ENCODE results near the gene RCSD1. TPM values are rescaled to one million over a fixed set of nuclear protein-coding genes. Genes with fewer than 3 reads are reported as not detected.
A peak's percentile ranks its signal among the peaks of the same experiment; 100 is the strongest.

The RCSD1 gene
- total RNA-seq, 1 donor from 2014 or later, result under 0.01 TPM

DNA sequence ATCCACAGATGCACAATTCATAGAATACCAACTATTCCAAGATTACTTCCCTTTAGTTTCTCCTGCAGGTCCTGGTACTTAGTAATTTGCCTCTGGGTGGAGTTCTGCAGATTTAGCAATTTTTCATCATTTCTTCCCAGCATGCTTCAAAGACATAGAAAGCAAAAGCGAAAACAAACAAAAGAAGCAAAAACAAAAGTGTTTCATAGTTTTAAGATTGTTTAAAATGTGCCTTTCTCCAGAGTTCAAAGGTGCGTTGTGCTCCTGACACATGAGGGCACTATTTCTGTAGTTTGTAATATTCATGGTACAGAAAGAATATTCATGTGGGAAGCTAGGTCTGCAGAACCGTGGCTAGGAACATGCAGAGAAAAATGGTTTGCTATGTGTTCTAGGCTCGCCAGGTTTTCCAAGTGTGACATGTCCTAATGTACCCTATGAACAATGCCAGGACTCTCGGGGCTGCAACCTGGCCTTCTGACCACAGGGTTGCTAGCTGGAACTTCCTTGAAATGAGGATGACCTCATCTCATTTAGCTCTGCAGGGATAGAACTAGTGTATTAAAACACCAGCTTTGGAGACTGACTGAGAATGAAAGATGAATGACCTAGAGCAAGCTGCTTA lies 30.0 kb upstream of the RCSD1 start:
- Histone ChIP-seq H3K4me3 (ENCODE audit: low read depth, low read length) (no peak overlapping the region), H3K36me3 (ENCODE audit: control insufficient read depth, insufficient read depth, low read length) (no peaks in the 10 kb centered on the region), H3K27me3 (ENCODE audit: control insufficient read depth, insufficient read depth, low read length) (no peaks in the 10 kb centered on the region)
- TF ChIP-seq, protein P1, sequence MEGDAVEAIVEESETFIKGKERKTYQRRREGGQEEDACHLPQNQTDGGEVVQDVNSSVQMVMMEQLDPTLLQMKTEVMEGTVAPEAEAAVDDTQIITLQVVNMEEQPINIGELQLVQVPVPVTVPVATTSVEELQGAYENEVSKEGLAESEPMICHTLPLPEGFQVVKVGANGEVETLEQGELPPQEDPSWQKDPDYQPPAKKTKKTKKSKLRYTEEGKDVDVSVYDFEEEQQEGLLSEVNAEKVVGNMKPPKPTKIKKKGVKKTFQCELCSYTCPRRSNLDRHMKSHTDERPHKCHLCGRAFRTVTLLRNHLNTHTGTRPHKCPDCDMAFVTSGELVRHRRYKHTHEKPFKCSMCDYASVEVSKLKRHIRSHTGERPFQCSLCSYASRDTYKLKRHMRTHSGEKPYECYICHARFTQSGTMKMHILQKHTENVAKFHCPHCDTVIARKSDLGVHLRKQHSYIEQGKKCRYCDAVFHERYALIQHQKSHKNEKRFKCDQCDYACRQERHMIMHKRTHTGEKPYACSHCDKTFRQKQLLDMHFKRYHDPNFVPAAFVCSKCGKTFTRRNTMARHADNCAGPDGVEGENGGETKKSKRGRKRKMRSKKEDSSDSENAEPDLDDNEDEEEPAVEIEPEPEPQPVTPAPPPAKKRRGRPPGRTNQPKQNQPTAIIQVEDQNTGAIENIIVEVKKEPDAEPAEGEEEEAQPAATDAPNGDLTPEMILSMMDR (IDR thresholded peaks at IDR 0.05; ENCODE audit: insufficient read depth, low read length, severe bottlenecking), result peak; percentile 55
- FAIRE-seq (no peak), DNase-seq (ENCODE audit: low read depth) (peak; percentile 54)

DNA sequence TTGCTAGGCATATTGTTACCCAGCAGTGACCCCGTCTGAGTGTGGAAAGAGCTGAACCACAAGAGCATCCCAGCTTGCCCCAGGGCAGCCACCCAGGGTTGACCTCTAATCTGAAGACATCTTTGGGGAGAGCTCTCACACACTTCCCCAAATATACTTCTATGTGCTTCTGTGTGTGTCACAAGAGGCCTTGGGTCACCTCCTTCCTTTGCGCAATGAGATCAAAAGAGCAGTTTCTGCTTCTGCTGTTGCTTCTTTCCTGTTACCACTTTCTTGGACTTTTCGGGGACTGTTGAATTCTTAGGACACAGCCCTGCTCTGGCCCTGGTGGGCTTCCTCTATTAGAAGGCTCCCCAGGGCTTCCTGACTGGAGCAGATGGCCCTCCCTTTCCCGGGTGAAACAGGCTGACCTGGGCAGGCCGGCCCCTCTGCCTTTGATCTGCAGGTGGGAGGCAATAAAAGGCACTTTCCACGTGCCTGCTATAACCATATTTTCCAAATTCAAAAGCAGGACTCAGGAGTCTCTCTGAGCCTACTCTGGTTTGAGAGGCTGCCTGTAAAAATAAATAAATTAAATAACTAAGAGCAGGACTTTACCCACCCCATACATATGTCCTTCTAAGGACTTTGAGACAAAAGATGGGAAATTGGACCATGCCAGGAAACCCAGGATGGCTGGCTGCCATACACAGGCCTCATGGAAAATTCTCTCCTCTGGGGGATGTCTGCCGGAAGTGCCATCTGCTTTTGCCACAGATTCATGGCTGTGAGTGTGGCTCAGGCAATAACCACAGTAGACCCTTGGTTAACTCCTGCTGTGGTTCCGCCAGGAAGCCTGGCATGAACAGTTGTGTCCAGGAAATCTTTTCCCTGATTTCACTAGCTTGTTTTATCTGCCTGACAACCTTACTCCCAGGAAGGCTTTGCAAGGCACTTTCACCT lies 28.3 kb upstream of the RCSD1 start:
- no peaks in the 10 kb centered on the region for H3K27me3 ChIP-seq (ENCODE audit: control insufficient read depth, insufficient read depth, low read length)
- no peak overlapping the region for H3K4me3 ChIP-seq (ENCODE audit: low read depth, low read length)
- DNase-seq (ENCODE audit: low read depth) (no peak), FAIRE-seq (no peak)
- TF ChIP-seq, protein P1 (IDR thresholded peaks at IDR 0.05; ENCODE audit: insufficient read depth, low read length, severe bottlenecking), result no peak
- no peaks in the 10 kb centered on the region for H3K36me3 ChIP-seq (ENCODE audit: control insufficient read depth, insufficient read depth, low read length)

DNA sequence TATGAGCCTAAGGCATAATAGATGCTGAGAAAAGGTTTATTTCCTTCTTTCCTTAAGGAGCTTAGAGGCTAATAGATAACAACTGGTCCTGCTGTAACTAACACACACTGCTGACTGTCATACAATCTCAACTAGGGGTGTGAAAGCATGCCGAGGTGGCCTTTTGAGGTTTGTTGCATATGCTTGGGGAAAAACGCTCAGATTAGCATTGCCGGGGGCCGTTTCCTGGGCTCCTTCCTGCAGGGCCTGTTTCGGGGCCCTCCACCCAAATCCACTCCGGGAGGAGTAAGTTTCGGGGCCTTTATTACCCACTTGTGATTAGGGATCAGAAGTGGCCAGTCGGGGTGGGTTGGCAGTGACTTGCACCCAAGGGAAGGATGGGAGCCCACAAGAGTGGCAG lies 27.2 kb upstream of the RCSD1 start:
- FAIRE-seq (no peak), DNase-seq (ENCODE audit: low read depth) (no peak)
- TF ChIP-seq, protein P1 (IDR thresholded peaks at IDR 0.05; ENCODE audit: insufficient read depth, low read length, severe bottlenecking), result no peak
- H3K27me3 ChIP-seq (ENCODE audit: control insufficient read depth, insufficient read depth, low read length), result no peaks in the 10 kb centered on the region
- H3K4me3 ChIP-seq (ENCODE audit: low read depth, low read length), result no peak overlapping the region
- no peaks in the 10 kb centered on the region for H3K36me3 ChIP-seq (ENCODE audit: control insufficient read depth, insufficient read depth, low read length)

DNA sequence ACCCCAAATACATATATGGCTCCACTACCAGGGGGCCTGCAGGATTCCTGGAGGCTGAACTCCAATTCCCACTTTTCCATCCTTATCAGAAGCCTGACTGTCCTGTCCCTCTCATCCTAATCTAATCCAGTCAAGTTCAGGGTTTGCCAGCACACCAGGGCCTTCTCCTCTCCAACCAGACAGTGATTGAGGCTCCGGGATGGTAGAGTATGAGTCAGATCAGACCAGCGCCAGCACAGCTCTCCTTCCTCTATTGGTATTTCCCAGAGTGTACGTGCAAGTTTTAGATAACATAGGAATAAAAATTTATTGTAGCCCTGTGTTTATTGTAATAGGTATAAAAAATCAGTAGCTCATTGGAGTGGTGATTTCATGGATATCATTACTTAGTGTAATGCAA lies 24.5 kb upstream of the RCSD1 start:
- FAIRE-seq, result no peak
- Histone ChIP-seq H3K4me3 (ENCODE audit: low read depth, low read length) (no peak overlapping the region), H3K36me3 (ENCODE audit: control insufficient read depth, insufficient read depth, low read length) (no peaks in the 10 kb centered on the region), H3K27me3 (ENCODE audit: control insufficient read depth, insufficient read depth, low read length) (no peaks in the 10 kb centered on the region)
- TF ChIP-seq, protein P1 (IDR thresholded peaks at IDR 0.05; ENCODE audit: insufficient read depth, low read length, severe bottlenecking), result no peak
- peak; percentile 21 for DNase-seq (ENCODE audit: low read depth)

DNA sequence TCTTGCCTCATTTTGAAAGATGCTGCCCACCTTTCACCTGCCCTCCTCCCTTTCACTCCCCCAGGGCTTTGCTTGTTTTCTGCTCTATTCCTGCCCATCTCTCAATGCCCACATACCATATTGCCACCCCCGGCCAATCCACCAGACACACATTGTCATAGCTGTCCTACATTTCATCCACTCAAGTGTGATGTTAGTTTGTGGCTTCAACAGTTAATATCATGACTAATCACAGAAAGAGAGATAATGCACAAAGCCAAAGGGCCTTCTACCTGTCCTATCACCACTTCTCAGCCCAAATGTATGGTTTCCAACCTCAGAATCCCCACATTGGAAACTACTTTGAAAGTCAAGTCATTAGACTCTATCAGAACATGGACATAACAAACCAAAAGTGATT lies 18.0 kb upstream of the RCSD1 start:
- Histone ChIP-seq H3K4me3 (ENCODE audit: low read depth, low read length) (no peak overlapping the region), H3K27me3 (ENCODE audit: control insufficient read depth, insufficient read depth, low read length) (no peaks in the 10 kb centered on the region), H3K36me3 (ENCODE audit: control insufficient read depth, insufficient read depth, low read length) (no peaks in the 10 kb centered on the region)
- FAIRE-seq (peak; percentile 28), DNase-seq (ENCODE audit: low read depth) (no peak)
- TF ChIP-seq, protein P1 (IDR thresholded peaks at IDR 0.05; ENCODE audit: insufficient read depth, low read length, severe bottlenecking), result no peak
